Fibroblast of lung (primary cell): ENCODE data around the gene EYS.

Source experiments
- CTCF ChIP-seq, 2 donors: IDR thresholded peaks in 1 of 2; conservative IDR thresholded peaks in 1 of 2; 1 replicate in 1 of 2; 2 replicates in 1 of 2; pipeline ENCODE4 v1.5.1; 2011 to 2012; ENCODE audit warnings: low read length in 2 of 2, control low read depth in 1 of 2, inconsistent platforms in 1 of 2, low read depth in 1 of 2, mild to moderate bottlenecking in 1 of 2
- EZH2 ChIP-seq: IDR thresholded peaks from 2 replicates; pipeline ENCODE4 v1.5.1; 2012; ENCODE audit warnings: low read length, control low read depth, mild to moderate bottlenecking; ENCODE audit errors: missing control alignments

GRCh38 chr6:65706436-65706835 lies 590 bp downstream of the EYS start:
- TF ChIP-seq CTCF (conservative IDR thresholded peaks at IDR 0.05 in 1 of 2, IDR thresholded peaks at IDR 0.05 in 1 of 2; ENCODE audit: low read depth in 1 of 2, low read length in 2 of 2) (no peak), EZH2 (no peak)
